Calu3 (cell line): Measurements from ENCODE around the gene SIRPA. TPM values are rescaled to one million over a fixed set of nuclear protein-coding genes. Genes with fewer than 3 reads are reported as not detected.

Experiments
- BruUV-seq: library from RNA; stranded (reverse); fragments of 400-500 nt; replicated peaks from 2 replicates; lab custom pipeline; 2021; lab: Mats Ljungman, UMichigan
- CTCF ChIA-PET: fragments of 300-600 bp; sonication (Branson Sonifier 250); formaldehyde crosslinking; loops from one replicate; lab custom pipeline; 2022; ENCODE audit warnings: antibody characterized with exemption; lab: Charles Lee
- DNase-seq: peaks from one replicate; pipeline ENCODE4 v3.0.0; 2022
- H3K27ac Mint-ChIP-seq: one replicate; pipeline ENCODE4 v1.8.0; 2022; ENCODE audit warnings: mixed read lengths; ENCODE audit not compliant: unreplicated experiment
- H3K27me3 Mint-ChIP-seq: one replicate; pipeline ENCODE4 v1.8.0; 2022; ENCODE audit warnings: mixed read lengths; ENCODE audit not compliant: unreplicated experiment
- H3K36me3 Mint-ChIP-seq: one replicate; pipeline ENCODE4 v1.8.0; 2022; ENCODE audit warnings: mild to moderate bottlenecking, moderate library complexity, mixed read lengths; ENCODE audit not compliant: insufficient read depth, unreplicated experiment
- H3K4me1 Mint-ChIP-seq: one replicate; pipeline ENCODE4 v1.8.0; 2022; ENCODE audit warnings: mild to moderate bottlenecking, low read depth, mixed read lengths; ENCODE audit not compliant: unreplicated experiment
- H3K4me3 Mint-ChIP-seq: one replicate; pipeline ENCODE4 v1.8.0; 2022; ENCODE audit warnings: mild to moderate bottlenecking, low read depth, moderate library complexity, mixed read lengths; ENCODE audit not compliant: unreplicated experiment
- H3K9me3 Mint-ChIP-seq: one replicate; pipeline ENCODE4 v1.8.0; 2022; ENCODE audit warnings: low read depth, mixed read lengths; ENCODE audit not compliant: unreplicated experiment
- CTCF ChIP-seq: fragments of 200-600 bp; IDR thresholded peaks from one replicate; pipeline ENCODE4 v1.8.0; 2022; ENCODE audit warnings: antibody characterized with exemption; ENCODE audit not compliant: unreplicated experiment
- intact Hi-C: fragments of 100-400 bp; cut with micrococcal nuclease; formaldehyde crosslinking; loops from one replicate; pipeline ENCODE4 v1.10.0; 2022; ENCODE audit not compliant: unreplicated experiment
- total RNA-seq: library from RNA; stranded (reverse); gene quantifications from 2 replicates; pipeline ENCODE4 v1.2.3, GENCODE V29; 2022

SIRPA gene
- total RNA-seq, 1 experiment from 2014 or later: 24.0 TPM

DNA sequence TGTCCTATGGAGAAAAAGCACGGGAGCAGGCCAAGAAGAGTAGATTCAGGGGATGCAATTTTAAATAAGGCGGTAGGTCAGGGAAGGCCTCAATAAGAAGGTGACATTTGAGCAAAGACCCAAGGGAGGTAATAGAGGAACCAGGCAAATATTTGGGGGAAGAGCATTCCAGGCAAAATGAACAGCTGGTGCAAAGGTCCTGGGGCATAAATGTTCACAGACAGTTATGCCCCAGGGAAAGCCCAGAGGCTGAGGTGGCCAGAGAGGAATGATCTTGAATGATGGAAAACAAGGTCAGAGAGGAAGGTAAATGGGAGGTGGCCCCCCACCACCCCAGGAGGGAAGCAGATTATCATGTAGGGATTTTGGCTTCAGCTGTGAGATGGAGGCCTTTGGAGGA lies 47.4 kb upstream of the SIRPA start:
- peaks cover 19% of the 10 kb centered on the region for H3K27me3 Mint-ChIP-seq
- H3K4me3 Mint-ChIP-seq: no peak overlapping the region
- peaks cover 6% of the 10 kb centered on the region for H3K9me3 Mint-ChIP-seq
- no peak overlapping the region for H3K27ac Mint-ChIP-seq
- intact Hi-C loops: no loop called here
- no peak for TF ChIP-seq CTCF
- BruUV-seq: no TSS peak
- H3K36me3 Mint-ChIP-seq: no peaks in the 10 kb centered on the region
- DNase-seq: no peak
- CTCF ChIA-PET: no interaction called here
- H3K4me1 Mint-ChIP-seq: no peaks in the 10 kb centered on the region

DNA sequence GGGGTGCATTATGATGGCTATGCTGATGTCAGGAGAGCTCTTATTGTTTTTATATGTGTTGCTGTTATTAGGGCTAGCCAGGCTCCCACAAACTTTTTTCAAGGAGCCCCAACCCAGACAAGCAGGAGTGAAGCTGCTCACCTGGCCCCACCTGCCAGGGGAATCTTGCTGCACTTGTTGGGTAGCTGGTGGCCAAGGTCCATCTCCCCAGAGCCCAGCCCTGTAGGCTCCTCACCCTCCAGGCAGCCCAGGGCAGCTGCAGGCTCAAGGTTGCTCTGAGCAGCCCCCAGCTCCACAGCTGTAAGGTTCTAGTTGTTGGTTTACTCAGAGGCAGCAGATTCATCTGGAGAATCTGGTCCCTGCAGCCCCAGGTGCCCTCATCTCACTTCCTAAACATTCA lies 46.8 kb upstream of the SIRPA start:
- Mint-ChIP-seq H3K4me3 (no peak overlapping the region), H3K27me3 (peaks cover 19% of the 10 kb centered on the region), H3K4me1 (no peaks in the 10 kb centered on the region), H3K9me3 (peaks cover 6% of the 10 kb centered on the region), H3K36me3 (no peaks in the 10 kb centered on the region), H3K27ac (no peak overlapping the region)
- TF ChIP-seq CTCF: no peak
- BruUV-seq: no TSS peak
- no peak for DNase-seq
- intact Hi-C loops: no loop called here
- CTCF ChIA-PET: no interaction called here

DNA sequence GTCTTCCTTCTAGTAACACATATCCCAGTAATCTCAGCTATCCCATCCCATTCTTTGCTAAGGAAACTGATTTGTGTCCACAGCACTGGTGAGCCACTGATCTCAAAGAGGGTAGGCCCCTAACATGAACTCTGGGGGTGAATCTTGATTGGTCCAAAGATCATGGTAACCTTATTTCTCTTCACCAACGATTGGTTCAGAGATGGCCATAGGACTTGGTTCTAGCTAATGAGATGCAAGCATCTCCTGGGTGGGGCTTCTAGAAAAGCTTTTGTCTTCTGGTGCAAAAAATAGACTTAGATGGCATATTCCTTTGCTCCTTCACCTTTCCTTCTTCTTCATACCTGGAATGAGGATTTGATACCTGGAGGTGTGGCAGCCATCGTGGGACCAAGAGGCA lies 43.8 kb upstream of the SIRPA start:
- no peak for DNase-seq
- TF ChIP-seq CTCF: no peak
- Mint-ChIP-seq H3K9me3 (peaks cover 6% of the 10 kb centered on the region), H3K4me1 (no peaks in the 10 kb centered on the region), H3K27me3 (peaks cover 10% of the 10 kb centered on the region), H3K4me3 (no peak overlapping the region), H3K27ac (no peak overlapping the region), H3K36me3 (no peaks in the 10 kb centered on the region)
- no TSS peak for BruUV-seq
- intact Hi-C loops: no loop called here
- CTCF ChIA-PET: no interaction called here

DNA sequence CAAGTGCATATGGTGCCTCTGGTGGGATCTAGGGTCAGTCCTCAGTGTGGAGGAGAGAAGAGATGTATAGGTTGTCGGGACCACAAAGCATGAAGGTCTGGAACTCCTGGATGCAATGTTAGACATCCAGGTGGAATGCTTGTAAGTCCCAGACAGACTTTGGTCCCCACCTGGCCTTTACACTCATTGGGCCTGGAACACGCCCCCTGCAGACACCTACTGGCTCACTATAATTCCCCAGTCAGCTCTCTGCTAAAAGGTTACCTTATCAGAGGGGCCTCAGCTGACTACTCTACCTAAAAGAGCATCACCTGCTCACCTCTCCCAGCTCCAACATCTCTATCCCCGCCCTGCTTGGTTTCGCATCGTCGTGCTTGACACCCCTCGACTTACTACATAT lies 41.7 kb upstream of the SIRPA start:
- Mint-ChIP-seq H3K9me3 (no peaks in the 10 kb centered on the region), H3K36me3 (no peaks in the 10 kb centered on the region), H3K27me3 (no peaks in the 10 kb centered on the region), H3K27ac (no peak overlapping the region), H3K4me3 (no peak overlapping the region), H3K4me1 (no peaks in the 10 kb centered on the region)
- DNase-seq: no peak
- intact Hi-C loops: no loop called here
- no peak for TF ChIP-seq CTCF
- CTCF ChIA-PET: no interaction called here
- no TSS peak for BruUV-seq
